CD4-positive, alpha-beta T cell (primary cell): Measurements from ENCODE around the gene PUS1. TPM values are rescaled to one million over a fixed set of nuclear protein-coding genes. Genes with fewer than 3 reads are reported as not detected.

Experiments used
- ATAC-seq: fragments of 200-7000 bp; cut with Tn5 transposase; one replicate; pipeline ENCODE4 v1.10.0; 2022; ENCODE audit warnings: mild to moderate bottlenecking; ENCODE audit not compliant: poor library complexity
- CTCF ChIA-PET: fragments of 350-600 bp; sonication (Branson Sonifier 250); formaldehyde crosslinking; loops from one replicate; lab custom pipeline; 2021; ENCODE audit warnings: antibody characterized with exemption, inconsistent platforms; lab: Charles Lee
- POLR2A ChIA-PET: fragments of 350-600 bp; sonication (Branson Sonifier 250); formaldehyde crosslinking; loops from one replicate; lab custom pipeline; 2021; ENCODE audit warnings: antibody characterized with exemption, inconsistent platforms; lab: Charles Lee
- DNase-seq, 14 experiments: peaks; one replicate each; pipeline ENCODE4 v3.0.0-alpha.2; 2013 to 2020; ENCODE audit warnings: mixed read lengths in 2 of 14
- H3K27ac ChIP-seq, 2 donors: one replicate each; pipeline versions ENCODE4 v1.5.1 to v1.7.0; 2013; ENCODE audit warnings: low read length in 2 of 2, low read depth in 1 of 2, mild to moderate bottlenecking in 1 of 2
- H3K27me3 ChIP-seq, 2 experiments: 1 replicate in 1 of 2; 2 replicates in 1 of 2; pipeline versions ENCODE4 v1.6.1 to v1.7.0; 2013; ENCODE audit warnings: low read length in 2 of 2, control low read depth in 1 of 2, mild to moderate bottlenecking in 1 of 2, moderate library complexity in 1 of 2; ENCODE audit not compliant: insufficient read depth in 2 of 2, control insufficient read depth in 1 of 2
- H3K36me3 ChIP-seq: one replicate; pipeline ENCODE4 v1.6.1; 2013; ENCODE audit warnings: low read length, control low read depth; ENCODE audit not compliant: insufficient read depth
- H3K4me1 ChIP-seq: one replicate; pipeline ENCODE4 v1.6.1; 2013; ENCODE audit warnings: low read length, control low read depth; ENCODE audit not compliant: insufficient read depth
- H3K4me3 ChIP-seq: one replicate; pipeline ENCODE4 v1.5.1; 2013; ENCODE audit warnings: mild to moderate bottlenecking, low read length, moderate library complexity
- H3K9me3 ChIP-seq, 2 experiments: 1 replicate in 1 of 2; 2 replicates in 1 of 2; pipeline versions ENCODE4 v1.6.1 to v1.7.0; 2013; ENCODE audit warnings: low read length in 2 of 2, mild to moderate bottlenecking in 2 of 2, control low read depth in 1 of 2, moderate library complexity in 1 of 2; ENCODE audit not compliant: control insufficient read depth in 1 of 2, insufficient read depth in 1 of 2
- H3K27ac Mint-ChIP-seq: one replicate; pipeline ENCODE4 v1.8.0; 2020; ENCODE audit warnings: mixed read lengths
- H3K27me3 Mint-ChIP-seq: one replicate; pipeline ENCODE4 v1.8.0; 2021; ENCODE audit warnings: mixed read lengths
- H3K36me3 Mint-ChIP-seq: one replicate; pipeline ENCODE4 v1.8.0; 2021; ENCODE audit warnings: low read depth, mixed read lengths
- H3K4me1 Mint-ChIP-seq: one replicate; pipeline ENCODE4 v1.8.0; 2021; ENCODE audit warnings: low read depth, mixed read lengths
- H3K4me3 Mint-ChIP-seq: one replicate; pipeline ENCODE4 v1.8.0; 2020; ENCODE audit warnings: mild to moderate bottlenecking, mixed read lengths
- H3K9me3 Mint-ChIP-seq: one replicate; pipeline ENCODE4 v1.8.0; 2020; ENCODE audit warnings: mixed read lengths
- CTCF ChIP-seq: fragments of 200-600 bp; IDR thresholded peaks from one replicate; pipeline ENCODE4 v1.8.0; 2022; ENCODE audit warnings: antibody characterized with exemption, mild to moderate bottlenecking
- intact Hi-C, 2 experiments: fragments of 100-400 bp; cut with DNase I in 1 of 2; cut with micrococcal nuclease in 1 of 2; formaldehyde crosslinking; loops; one replicate each; pipeline versions ENCODE4 v1.15.1 to v1.9.0; 2023 to 2025; cut with DNase I, micrococcal nuclease
- total RNA-seq, 174 experiments: library from RNA in 2 of 174; stranded (reverse) in 2 of 174; gene quantifications; one replicate each; pipeline ENCODE4 v1.2.3 and lab custom pipeline; 2021 to 2026

Gene PUS1
- total RNA-seq, 2 experiments from 2014 or later: 17.7 to 18.2 TPM

DNA sequence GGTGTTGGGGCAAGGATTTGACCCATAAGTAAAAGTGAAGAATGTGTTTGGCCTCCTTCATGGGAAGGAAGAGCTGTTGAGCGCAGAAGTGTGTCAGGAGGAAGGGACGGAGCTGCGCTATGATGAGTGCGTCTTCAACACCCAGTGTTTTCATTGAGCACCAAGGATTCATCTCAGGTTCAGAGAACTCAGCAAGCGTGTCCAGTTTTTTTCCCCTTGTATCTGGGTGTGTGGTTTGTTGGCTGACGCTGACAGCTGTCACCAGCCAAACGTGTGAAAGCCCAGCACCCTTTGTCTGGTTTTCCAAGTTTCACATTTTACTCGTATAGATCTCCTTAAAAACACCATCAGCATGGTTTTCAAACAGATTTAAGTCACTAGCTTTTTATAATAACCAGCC is 33.0 kb downstream of the PUS1 start:
- TF ChIP-seq CTCF: no peak
- no peaks in the 10 kb centered on the region for H3K9me3 ChIP-seq
- CTCF ChIA-PET: no interaction called here
- H3K4me1 Mint-ChIP-seq: peaks cover 61% of the 10 kb centered on the region
- DNase-seq (no peak), ATAC-seq (no peak)
- H3K4me3 Mint-ChIP-seq: no peak overlapping the region
- peak overlapping the region; percentile 51 for H3K27ac Mint-ChIP-seq
- POLR2A ChIA-PET: interaction anchor here (0.6 kb wide), 1 partner anchor 9 kb away, joined by 3 read pairs; no protein-coding TSS in a partner anchor
- H3K27me3 Mint-ChIP-seq: no peaks in the 10 kb centered on the region
- no peak overlapping the region for H3K4me3 ChIP-seq
- H3K27ac ChIP-seq: peak overlapping the region in 1 of 2 donors; percentile 10
- intact Hi-C loops: no loop called here
- no peaks in the 10 kb centered on the region for H3K27me3 ChIP-seq
- H3K9me3 Mint-ChIP-seq: no peaks in the 10 kb centered on the region
- peaks cover 23% of the 10 kb centered on the region for H3K36me3 ChIP-seq
- H3K36me3 Mint-ChIP-seq: peaks cover 40% of the 10 kb centered on the region
- peaks cover 20% of the 10 kb centered on the region for H3K4me1 ChIP-seq

DNA sequence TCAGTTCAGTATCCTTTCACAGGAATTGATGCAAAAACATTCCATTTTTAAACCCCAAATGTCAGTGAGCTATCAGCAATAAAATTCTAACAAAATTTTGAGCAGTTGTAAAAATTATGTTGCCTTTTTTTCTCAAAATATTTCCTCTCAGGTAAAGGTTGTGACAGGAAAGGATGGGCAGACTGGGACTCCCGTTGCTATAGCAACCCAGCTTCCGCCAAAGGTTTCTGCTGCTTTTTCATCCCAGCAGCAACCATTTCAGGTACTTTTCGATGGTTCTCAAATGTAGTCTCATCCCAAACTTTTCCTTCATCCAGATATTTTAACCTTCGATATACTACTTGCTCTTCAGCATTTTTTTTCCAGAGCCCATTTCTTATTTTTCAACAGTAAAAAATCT is 34.3 kb downstream of the PUS1 start:
- Histone ChIP-seq H3K36me3 (peaks cover 23% of the 10 kb centered on the region), H3K27me3 (no peaks in the 10 kb centered on the region), H3K27ac (peak overlapping the region in 1 of 2 donors; percentile 4), H3K9me3 (no peaks in the 10 kb centered on the region), H3K4me1 (peaks cover 12% of the 10 kb centered on the region), H3K4me3 (no peak overlapping the region)
- intact Hi-C loops: no loop called here
- Mint-ChIP-seq H3K4me1 (peaks cover 59% of the 10 kb centered on the region), H3K4me3 (no peak overlapping the region), H3K9me3 (no peaks in the 10 kb centered on the region), H3K27me3 (no peaks in the 10 kb centered on the region), H3K27ac (peak overlapping the region; percentile 51), H3K36me3 (peaks cover 40% of the 10 kb centered on the region)
- ChIA-PET POLR2A (no interaction called here), CTCF (interaction anchor here (1.0 kb wide), 1 partner anchor 14 kb away, joined by 3 read pairs; the partner anchor contains the start of gene EP400)
- DNase-seq (peak in 6 of 14 experiments; percentile 13 to 71 (median 61)), ATAC-seq (peak; percentile 59)
- TF ChIP-seq CTCF: no peak

- ChIA-PET POLR2A (no interaction called here), CTCF (no interaction called here)
- peaks cover 46% of the 10 kb centered on the region for H3K36me3 Mint-ChIP-seq
- TF ChIP-seq CTCF: no peak
- intact Hi-C loops: no loop called here
- Histone ChIP-seq H3K27me3 (no peaks in the 10 kb centered on the region), H3K36me3 (peaks cover 17% of the 10 kb centered on the region), H3K9me3 (no peaks in the 10 kb centered on the region), H3K4me1 (peaks cover 9% of the 10 kb centered on the region), H3K27ac (no peak overlapping the region), H3K4me3 (no peak overlapping the region)
- H3K27me3 Mint-ChIP-seq: no peaks in the 10 kb centered on the region
- H3K9me3 Mint-ChIP-seq: no peaks in the 10 kb centered on the region
- peak overlapping the region; percentile 53 for H3K27ac Mint-ChIP-seq
- ATAC-seq (no peak), DNase-seq (no peak)
- peak overlapping the region; percentile 6 for H3K4me3 Mint-ChIP-seq
- H3K4me1 Mint-ChIP-seq: peaks cover 60% of the 10 kb centered on the region
Observed at GRCh38 chr12:131965073-131965472, 36.0 kb downstream of the PUS1 start.
